OCI-LY7 (cell line): ENCODE data around the gene BICD2. TPM values are rescaled to one million over a fixed set of nuclear protein-coding genes. Genes with fewer than 3 reads are reported as not detected.
"Not testable (repeated sequence)": the region's sequence is repeated elsewhere in the genome, so short reads cannot be mapped to it uniquely, and the experiment has no call there.

Source experiments
- BruUV-seq: library from RNA; stranded (reverse); fragments of 400-500 nt; replicated peaks from 2 replicates; lab custom pipeline; 2021; lab: Mats Ljungman, UMichigan
- CTCF ChIA-PET: fragments of 300-600 bp; sonication (Branson Sonifier 250); formaldehyde crosslinking; loops from one replicate; lab custom pipeline; 2022; ENCODE audit warnings: antibody characterized with exemption; ENCODE audit not compliant: unreplicated experiment; lab: Charles Lee
- POLR2A ChIA-PET: fragments of 300-600 bp; sonication (Branson Sonifier 250); formaldehyde crosslinking; loops from one replicate; lab custom pipeline; 2022; ENCODE audit warnings: antibody characterized with exemption; lab: Charles Lee
- DNase-seq: peaks from one replicate; pipeline ENCODE4 v3.0.0-alpha.2; 2015; ENCODE audit warnings: low spot score
- H2AFZ ChIP-seq: fragments of 200-600 bp; sonication (generic), shearing (Covaris generic); 2 replicates; pipeline ENCODE4 v1.6.1; 2014; ENCODE audit warnings: mild to moderate bottlenecking, antibody characterized with exemption, low read length, moderate library complexity
- H3K27ac ChIP-seq: fragments of 200-600 bp; sonication (generic); 2 replicates; pipeline ENCODE4 v1.5.1; 2014; ENCODE audit warnings: mixed run types, low read depth, mild to moderate bottlenecking, moderate library complexity, low read length, inconsistent platforms; ENCODE audit not compliant: poor library complexity, severe bottlenecking
- H3K36me3 ChIP-seq: fragments of 200-600 bp; sonication (generic); 2 replicates; pipeline ENCODE4 v1.6.1; 2014; ENCODE audit warnings: mild to moderate bottlenecking, antibody characterized with exemption, low read length, moderate library complexity, mixed read lengths; ENCODE audit not compliant: insufficient read depth
- H3K4me1 ChIP-seq: fragments of 200-600 bp; sonication (generic); 2 replicates; pipeline ENCODE4 v1.5.1; 2014; ENCODE audit warnings: mild to moderate bottlenecking, low read length; ENCODE audit not compliant: insufficient read depth, poor library complexity, severe bottlenecking
- H3K4me2 ChIP-seq: fragments of 200-600 bp; sonication (generic); 2 replicates; pipeline ENCODE4 v1.6.1; 2014; ENCODE audit warnings: mild to moderate bottlenecking, low read length
- H3K4me3 ChIP-seq: fragments of 200-600 bp; sonication (generic); 2 replicates; pipeline ENCODE4 v1.5.1; 2014; ENCODE audit warnings: mild to moderate bottlenecking, low read depth, low read length; ENCODE audit not compliant: poor library complexity, severe bottlenecking
- H3K79me2 ChIP-seq: fragments of 200-600 bp; sonication (generic); 2 replicates; pipeline ENCODE4 v1.6.1; 2016; ENCODE audit warnings: low read depth, mild to moderate bottlenecking, low read length, moderate library complexity, mixed read lengths; ENCODE audit not compliant: insufficient read depth
- H3K9me2 ChIP-seq: fragments of 200-600 bp; sonication (generic); 2 replicates; pipeline ENCODE4 v1.6.1; 2016; ENCODE audit warnings: mild to moderate bottlenecking, low read length, mixed read lengths; ENCODE audit not compliant: insufficient read depth
- H3K9me3 ChIP-seq: fragments of 200-600 bp; sonication (generic); 2 replicates; pipeline ENCODE4 v1.6.1; 2014; ENCODE audit warnings: mild to moderate bottlenecking, mixed run types, low read length, mixed read lengths
- H4K20me1 ChIP-seq: fragments of 200-600 bp; sonication (generic); 2 replicates; pipeline ENCODE4 v1.6.1; 2014; ENCODE audit warnings: mild to moderate bottlenecking, antibody characterized with exemption, low read length, moderate library complexity, mixed read lengths; ENCODE audit not compliant: insufficient read depth
- EZH2phosphoT487 ChIP-seq: fragments of 200-600 bp; sonication (generic); IDR thresholded peaks from 2 replicates; pipeline ENCODE4 v1.6.1; 2018; ENCODE audit warnings: low read depth, borderline replicate concordance, mild to moderate bottlenecking, mixed run types, antibody characterized with exemption, low read length, moderate library complexity, mixed read lengths
- intact Hi-C: fragments of 100-400 bp; cut with micrococcal nuclease; formaldehyde crosslinking; loops from one replicate; pipeline ENCODE4 v1.10.0; 2022; ENCODE audit not compliant: unreplicated experiment
- total RNA-seq, 2 experiments: library from RNA; depleted of rRNA in 1 of 2; stranded (reverse); fragments of >200 nt in 1 of 2; shearing (Covaris generic) in 1 of 2; gene quantifications; 2 replicates each; pipeline ENCODE4 v1.2.3, GENCODE V29; 2014 to 2022
- TF ChIP-seq, protein P1 (sequence below): fragments of 200-600 bp; sonication (generic); conservative IDR thresholded peaks from 2 replicates; pipeline ENCODE4 v1.5.1; 2014; ENCODE audit warnings: mild to moderate bottlenecking, antibody characterized with exemption, low read length, moderate library complexity, mixed read lengths

The BICD2 gene
- total RNA-seq, 2 experiments from 2014 or later, result 46.5 to 71.0 TPM

DNA sequence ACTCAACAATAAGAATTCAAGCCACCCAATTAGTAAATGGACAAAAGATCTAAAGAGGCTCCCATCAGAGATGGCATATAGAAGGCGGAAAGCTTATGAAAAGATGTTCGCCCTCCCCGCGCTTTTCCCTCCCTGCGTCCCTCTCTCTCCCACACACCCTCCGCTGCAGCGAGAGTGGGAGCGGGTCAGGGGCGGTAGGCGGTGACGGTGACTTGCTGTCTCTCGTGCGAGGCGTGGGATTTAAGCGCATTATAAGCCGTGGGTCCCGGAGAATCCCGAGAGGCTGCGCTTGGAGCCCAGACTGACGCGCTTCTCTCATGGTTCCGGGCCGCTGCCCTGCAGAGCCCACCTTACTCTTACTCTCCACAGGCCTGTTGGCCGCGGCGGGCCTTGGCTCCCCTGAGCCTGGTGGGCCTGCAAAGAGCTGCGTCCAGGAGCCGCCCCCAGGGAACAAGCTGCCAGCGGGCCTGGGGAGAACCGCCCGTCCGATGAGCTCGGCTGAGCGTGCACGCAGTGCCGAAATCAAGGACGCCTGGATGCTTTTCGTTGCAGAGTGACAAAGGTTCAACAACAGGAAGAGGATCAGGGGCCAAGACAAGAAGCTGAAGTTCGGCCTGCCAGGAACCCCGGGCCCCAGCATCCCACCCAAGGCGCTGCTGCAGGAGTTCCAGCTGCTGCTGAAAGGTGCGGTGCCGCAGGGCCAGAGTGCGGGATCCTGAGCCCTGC lies 42.6 kb upstream of the BICD2 start:
- Histone ChIP-seq H2AFZ (no peak overlapping the region), H4K20me1 (no peaks in the 10 kb centered on the region), H3K27ac (no peak overlapping the region), H3K4me3 (no peak overlapping the region), H3K79me2 (no peaks in the 10 kb centered on the region), H3K9me2 (no peaks in the 10 kb centered on the region), H3K4me1 (peaks cover 3% of the 10 kb centered on the region), H3K4me2 (no peak overlapping the region), H3K36me3 (no peaks in the 10 kb centered on the region), H3K9me3 (no peaks in the 10 kb centered on the region)
- ChIA-PET CTCF (no interaction called here), POLR2A (interaction anchor here (0.5 to 0.6 kb wide), 2 partner anchors 75 to 252 kb away, joined by 5 to 7 read pairs; no protein-coding TSS in a partner anchor)
- TF ChIP-seq, protein P1, sequence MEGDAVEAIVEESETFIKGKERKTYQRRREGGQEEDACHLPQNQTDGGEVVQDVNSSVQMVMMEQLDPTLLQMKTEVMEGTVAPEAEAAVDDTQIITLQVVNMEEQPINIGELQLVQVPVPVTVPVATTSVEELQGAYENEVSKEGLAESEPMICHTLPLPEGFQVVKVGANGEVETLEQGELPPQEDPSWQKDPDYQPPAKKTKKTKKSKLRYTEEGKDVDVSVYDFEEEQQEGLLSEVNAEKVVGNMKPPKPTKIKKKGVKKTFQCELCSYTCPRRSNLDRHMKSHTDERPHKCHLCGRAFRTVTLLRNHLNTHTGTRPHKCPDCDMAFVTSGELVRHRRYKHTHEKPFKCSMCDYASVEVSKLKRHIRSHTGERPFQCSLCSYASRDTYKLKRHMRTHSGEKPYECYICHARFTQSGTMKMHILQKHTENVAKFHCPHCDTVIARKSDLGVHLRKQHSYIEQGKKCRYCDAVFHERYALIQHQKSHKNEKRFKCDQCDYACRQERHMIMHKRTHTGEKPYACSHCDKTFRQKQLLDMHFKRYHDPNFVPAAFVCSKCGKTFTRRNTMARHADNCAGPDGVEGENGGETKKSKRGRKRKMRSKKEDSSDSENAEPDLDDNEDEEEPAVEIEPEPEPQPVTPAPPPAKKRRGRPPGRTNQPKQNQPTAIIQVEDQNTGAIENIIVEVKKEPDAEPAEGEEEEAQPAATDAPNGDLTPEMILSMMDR, result no peak
- TF ChIP-seq EZH2phosphoT487, result no peak
- DNase-seq, result no peak
- intact Hi-C loops, result no loop called here
- BruUV-seq, result no TSS peak

DNA sequence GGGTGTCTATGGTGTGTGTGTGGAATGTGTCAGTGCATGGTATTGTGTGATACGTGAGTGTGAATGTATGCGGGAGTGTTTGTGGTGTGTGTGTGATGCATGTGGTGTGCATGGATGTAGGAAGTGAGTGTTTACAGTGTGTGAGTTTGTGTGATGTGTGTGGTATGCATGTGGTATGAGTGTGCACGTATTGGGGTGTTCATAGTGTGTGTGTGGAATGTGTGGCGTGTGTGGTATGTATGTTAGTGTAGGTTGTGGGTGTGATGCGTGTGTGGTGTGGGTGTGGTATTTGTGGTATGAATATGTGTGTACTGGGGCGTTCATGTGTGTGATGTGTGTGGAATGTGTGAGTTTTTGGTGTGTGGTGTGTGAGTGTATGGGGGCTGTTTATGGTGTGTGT lies 40.1 kb upstream of the BICD2 start:
- H3K4me2 ChIP-seq, result no peak overlapping the region
- BruUV-seq, result no TSS peak
- H4K20me1 ChIP-seq, result no peaks in the 10 kb centered on the region
- no peaks in the 10 kb centered on the region for H3K36me3 ChIP-seq
- peaks cover 3% of the 10 kb centered on the region for H3K4me1 ChIP-seq
- no peak for DNase-seq
- H3K4me3 ChIP-seq, result no peak overlapping the region
- no peaks in the 10 kb centered on the region for H3K79me2 ChIP-seq
- no peak for TF ChIP-seq EZH2phosphoT487
- TF ChIP-seq, protein P1, result no peak
- H3K9me3 ChIP-seq, result no peaks in the 10 kb centered on the region
- no peak overlapping the region for H3K27ac ChIP-seq
- POLR2A ChIA-PET, result no interaction called here
- intact Hi-C loops, result no loop called here
- CTCF ChIA-PET, result no interaction called here
- no peaks in the 10 kb centered on the region for H3K9me2 ChIP-seq
- H2AFZ ChIP-seq, result no peak overlapping the region

DNA sequence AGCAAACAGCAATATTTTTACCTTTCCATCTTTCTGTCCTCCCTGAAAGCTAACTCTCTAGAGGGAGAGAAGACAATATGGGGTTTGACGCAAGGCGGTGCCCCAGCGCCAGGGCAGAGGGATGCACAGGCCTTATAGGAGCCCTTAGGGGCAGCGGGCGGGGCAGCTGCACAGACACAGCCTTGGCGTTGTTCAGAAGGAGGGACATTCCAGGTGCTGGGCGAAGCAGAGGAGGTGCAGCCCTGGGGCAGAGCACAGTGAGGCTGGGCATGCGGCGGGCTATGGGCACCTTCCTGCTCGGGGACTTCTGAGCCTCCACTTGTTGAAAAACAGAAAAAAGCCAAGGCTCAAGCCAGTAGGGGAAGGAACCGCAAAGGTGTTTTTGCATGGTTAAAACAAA lies 33.7 kb upstream of the BICD2 start:
- Histone ChIP-seq H3K9me3 (no peaks in the 10 kb centered on the region), H2AFZ (no peak overlapping the region), H3K9me2 (no peaks in the 10 kb centered on the region), H3K36me3 (no peaks in the 10 kb centered on the region), H3K27ac (no peak overlapping the region), H3K4me1 (no peaks in the 10 kb centered on the region), H4K20me1 (no peaks in the 10 kb centered on the region), H3K4me3 (no peak overlapping the region), H3K4me2 (no peak overlapping the region), H3K79me2 (no peaks in the 10 kb centered on the region)
- ChIA-PET POLR2A (interaction anchor here (0.7 kb wide), 1 partner anchor 46 kb away, joined by 3 read pairs; no protein-coding TSS in a partner anchor), CTCF (no interaction called here)
- intact Hi-C loops, result loop anchor here (10.0 kb wide), 1 partner anchor 664 kb away; no protein-coding TSS in a partner anchor
- no peak for DNase-seq
- TF ChIP-seq, protein P1, result no peak
- no peak for TF ChIP-seq EZH2phosphoT487
- no TSS peak for BruUV-seq

DNA sequence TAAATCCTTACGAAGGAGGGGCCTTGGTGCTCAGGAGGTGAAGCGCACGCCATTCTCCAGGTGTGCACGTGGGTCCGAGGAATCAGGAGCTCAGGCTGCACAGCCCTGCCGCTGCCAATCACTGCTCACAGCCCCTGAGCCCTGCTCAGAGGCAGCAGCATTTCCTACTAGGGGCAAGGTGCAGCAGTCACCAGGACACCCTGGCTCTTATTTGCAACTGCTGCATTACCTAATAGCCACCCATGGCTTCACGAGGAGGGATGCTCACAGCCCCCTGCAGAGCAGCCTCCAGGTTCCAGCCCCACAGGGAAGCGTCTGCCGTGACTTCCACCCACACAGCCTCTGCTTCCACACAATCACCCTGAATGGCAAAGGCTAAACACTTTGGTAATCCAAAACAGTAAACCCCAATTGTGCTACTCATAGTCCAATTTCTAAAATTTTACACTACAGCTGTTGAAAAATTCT lies 31.7 kb upstream of the BICD2 start:
- H3K27ac ChIP-seq, H3K4me1 ChIP-seq, H4K20me1 ChIP-seq, H3K9me2 ChIP-seq, H3K79me2 ChIP-seq, BruUV-seq, H3K4me3 ChIP-seq, H2AFZ ChIP-seq, H3K36me3 ChIP-seq, H3K9me3 ChIP-seq, POLR2A ChIA-PET, DNase-seq, H3K4me2 ChIP-seq, CTCF ChIA-PET: not testable (repeated sequence)
- intact Hi-C loops, result loop anchor here (10.0 kb wide), 1 partner anchor 662 kb away; no protein-coding TSS in a partner anchor
